ENCODE measurements around the gene VPREB3. TPM values are rescaled to one million over a fixed set of nuclear protein-coding genes. Genes with fewer than 3 reads are reported as not detected.

Gene VPREB3
- total RNA-seq, 3 donors from 2014 or later, result not detected

- no peak for DNase-seq (ENCODE audit: low spot score in 2 of 2)
- H3K4me3 ChIP-seq, result peak overlapping the region in 1 of 3 donors; percentile 83
These were observed 2.0 kb downstream of the VPREB3 start for GRCh38 chr22:23752090-23752691.

DNA sequence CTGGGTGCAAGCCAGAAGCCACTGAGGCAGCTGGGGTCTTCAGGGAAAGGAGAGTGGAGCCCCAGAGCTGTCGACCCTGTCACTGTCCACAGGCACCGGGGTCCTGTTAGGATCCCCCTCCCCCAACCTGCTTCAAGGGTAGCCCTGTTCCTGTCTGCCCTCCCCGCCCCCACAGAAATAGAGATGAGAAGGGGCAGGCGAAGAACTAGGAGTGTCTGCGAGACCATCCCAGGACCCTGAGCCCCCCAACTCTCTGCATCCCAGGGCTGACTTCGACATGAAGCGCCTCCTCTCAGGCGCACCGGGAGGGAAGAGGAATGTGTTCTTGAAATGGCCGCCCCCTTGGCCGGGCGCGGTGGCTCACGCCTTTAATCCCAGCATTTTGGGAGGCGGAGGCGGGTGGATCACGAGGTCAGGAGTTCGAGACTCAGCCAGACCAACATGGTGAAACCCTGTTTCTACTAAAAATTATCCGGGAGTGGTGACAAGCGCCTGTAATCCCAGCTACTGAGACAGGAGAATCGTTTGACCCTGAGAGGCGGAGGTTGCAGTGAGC, 2.7 kb downstream of the VPREB3 start:
- no peaks in the 10 kb centered on the region for H3K36me3 ChIP-seq
- TF ChIP-seq CTCF (IDR thresholded peaks at IDR 0.05) (no peak), POLR2A (IDR thresholded peaks at IDR 0.05) (no peak)
- DNase-seq (ENCODE audit: low spot score in 2 of 2), result no peak
- peak overlapping the region; percentile 64 to 83 (median 73) for H3K4me3 ChIP-seq
- H3K27me3 ChIP-seq, result no peaks in the 10 kb centered on the region
- H3K27ac ChIP-seq, result peak overlapping the region; percentile 95
- intact Hi-C loops (cut with DNase I; ENCODE audit: low total_unique reads), result no loop called here
- no peaks in the 10 kb centered on the region for H3K9me3 ChIP-seq
- no peaks in the 10 kb centered on the region for H3K4me1 ChIP-seq

More at GRCh38 chr22:23752090-23752691, 2.0 kb downstream of the VPREB3 start:
- H3K36me3 ChIP-seq, result no peaks in the 10 kb centered on the region
- peak overlapping the region in 1 of 2 donors; percentile 95 for H3K27ac ChIP-seq
- H3K9me3 ChIP-seq, result no peaks in the 10 kb centered on the region
- no peak for TF ChIP-seq CTCF (IDR thresholded peaks at IDR 0.05)
- no peak for TF ChIP-seq POLR2AphosphoS5 (IDR thresholded peaks at IDR 0.05)
- no peak for TF ChIP-seq POLR2A (IDR thresholded peaks at IDR 0.05)
- H3K27me3 ChIP-seq, result no peaks in the 10 kb centered on the region
- no peaks in the 10 kb centered on the region for H3K4me1 ChIP-seq
- intact Hi-C loops (cut with DNase I; ENCODE audit: low total_unique reads), result no loop called here

DNA sequence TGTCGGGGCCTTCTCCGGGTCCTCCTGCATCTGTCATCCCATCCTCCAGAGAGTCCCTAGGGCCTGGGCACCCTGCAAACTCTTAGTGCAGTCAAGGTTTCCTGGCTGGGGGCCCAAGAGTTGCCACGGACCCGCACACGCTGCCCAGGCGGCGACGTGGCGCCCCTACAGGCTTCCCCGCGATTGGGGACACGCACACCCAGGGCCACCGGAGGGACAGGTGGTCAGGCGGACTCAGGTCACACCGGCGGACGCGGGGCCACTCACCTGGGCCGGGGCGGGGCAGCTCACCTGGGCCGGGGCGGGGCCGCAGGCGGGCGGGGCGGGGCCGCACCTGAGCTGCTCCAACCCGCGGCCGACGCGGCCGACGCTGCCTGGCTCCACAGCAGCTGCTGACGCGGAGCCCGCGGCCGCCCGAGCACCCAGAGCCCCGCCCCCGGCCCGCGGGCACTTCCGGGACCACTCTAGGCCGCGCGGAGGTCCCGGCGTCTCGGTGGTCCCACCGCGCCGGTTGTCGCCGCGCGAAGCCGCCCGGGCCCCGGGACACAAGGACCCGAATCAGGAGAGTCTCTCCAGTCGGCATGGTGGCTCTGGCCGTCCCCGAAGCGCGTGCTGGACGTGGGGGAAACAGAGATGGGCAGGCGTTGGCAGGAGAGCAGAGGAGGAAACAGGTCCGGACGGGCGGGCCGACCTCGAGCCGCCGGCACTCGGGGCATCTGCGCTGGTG, 3.3 kb downstream of the VPREB3 start, which contains the start of gene ZNF70:
ZNF70 (minus strand) TSS at position 399 of the 727 bp plus-strand sequence. CDS start 5,972 bp downstream, outside the sequence.
- DNase-seq (ENCODE audit: low spot score in 2 of 2), result peak; percentile 85 to 88
- TF ChIP-seq POLR2A (IDR thresholded peaks at IDR 0.05) (no peak), POLR2AphosphoS5 (IDR thresholded peaks at IDR 0.05) (peak; percentile 58 to 78 (median 72))
- Histone ChIP-seq H3K9me3 (no peaks in the 10 kb centered on the region), H3K36me3 (no peaks in the 10 kb centered on the region), H3K27me3 (no peaks in the 10 kb centered on the region), H3K4me1 (no peaks in the 10 kb centered on the region), H3K4me3 (peak within 1 kb of the TSS; percentile 64 to 83 (median 73)), H3K27ac (peak within 1 kb of the TSS; percentile 95)
- intact Hi-C loops (cut with DNase I; ENCODE audit: low total_unique reads), result no loop called here

- intact Hi-C loops (cut with DNase I; ENCODE audit: low total_unique reads), result no loop called here
These were observed 3.9 kb downstream of the VPREB3 start for GRCh38 chr22:23750367-23750713.

GRCh38 chr22:23749841-23750301, 4.4 kb downstream of the VPREB3 start:
- intact Hi-C loops (cut with DNase I; ENCODE audit: low total_unique reads), result no loop called here
- peak overlapping the region; percentile 64 to 83 (median 73) for H3K4me3 ChIP-seq
- H3K4me1 ChIP-seq, result no peaks in the 10 kb centered on the region
- no peaks in the 10 kb centered on the region for H3K36me3 ChIP-seq
- H3K9me3 ChIP-seq, result no peaks in the 10 kb centered on the region
- TF ChIP-seq CTCF (IDR thresholded peaks at IDR 0.05), result no peak
- no peaks in the 10 kb centered on the region for H3K27me3 ChIP-seq
- DNase-seq (ENCODE audit: low spot score in 2 of 2), result no peak
- peak overlapping the region; percentile 95 for H3K27ac ChIP-seq

More at GRCh38 chr22:23750367-23750713, 3.9 kb downstream of the VPREB3 start:
- Histone ChIP-seq H3K4me1 (no peaks in the 10 kb centered on the region), H3K9me3 (no peaks in the 10 kb centered on the region), H3K4me3 (peak overlapping the region; percentile 64 to 83 (median 73)), H3K27ac (peak overlapping the region; percentile 95), H3K36me3 (no peaks in the 10 kb centered on the region), H3K27me3 (no peaks in the 10 kb centered on the region)
- no peak for DNase-seq (ENCODE audit: low spot score in 2 of 2)
- no peak for TF ChIP-seq POLR2A (IDR thresholded peaks at IDR 0.05)
- no peak for TF ChIP-seq POLR2AphosphoS5 (IDR thresholded peaks at IDR 0.05)
- no peak for TF ChIP-seq CTCF (IDR thresholded peaks at IDR 0.05)

Data from breast epithelium (tissue), 4 donors.